ENCODE data around the gene SEMA3G.

Gene SEMA3G

DNA sequence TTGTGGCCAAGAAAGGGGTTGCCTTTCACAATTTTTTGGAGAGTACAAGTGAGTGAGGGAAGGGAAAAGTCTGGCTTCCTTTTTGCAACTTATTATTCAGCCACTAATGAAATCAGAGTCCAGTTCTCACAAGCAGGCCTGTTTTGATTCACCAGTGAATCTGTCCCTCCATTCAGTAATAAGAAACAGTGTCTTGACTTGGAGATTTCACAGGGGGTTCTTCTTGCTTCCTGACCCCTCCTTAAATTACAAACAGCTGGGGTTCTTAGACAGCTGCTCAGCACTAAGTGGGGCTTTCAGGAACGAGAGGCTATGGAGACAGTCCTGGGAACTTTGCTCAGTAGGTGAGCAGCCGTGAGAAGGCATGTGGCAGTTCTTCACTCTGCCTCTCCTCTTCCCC lies 24.5 kb downstream of the SEMA3G start:
- TF ChIP-seq POLR2AphosphoS5 (IDR thresholded peaks at IDR 0.05; ENCODE audit: low read depth, low read length) = no peak
- TF ChIP-seq TAF1 (IDR thresholded peaks at IDR 0.05; ENCODE audit: borderline replicate concordance, insufficient read depth, low read length) = no peak
- TF ChIP-seq, protein P1, sequence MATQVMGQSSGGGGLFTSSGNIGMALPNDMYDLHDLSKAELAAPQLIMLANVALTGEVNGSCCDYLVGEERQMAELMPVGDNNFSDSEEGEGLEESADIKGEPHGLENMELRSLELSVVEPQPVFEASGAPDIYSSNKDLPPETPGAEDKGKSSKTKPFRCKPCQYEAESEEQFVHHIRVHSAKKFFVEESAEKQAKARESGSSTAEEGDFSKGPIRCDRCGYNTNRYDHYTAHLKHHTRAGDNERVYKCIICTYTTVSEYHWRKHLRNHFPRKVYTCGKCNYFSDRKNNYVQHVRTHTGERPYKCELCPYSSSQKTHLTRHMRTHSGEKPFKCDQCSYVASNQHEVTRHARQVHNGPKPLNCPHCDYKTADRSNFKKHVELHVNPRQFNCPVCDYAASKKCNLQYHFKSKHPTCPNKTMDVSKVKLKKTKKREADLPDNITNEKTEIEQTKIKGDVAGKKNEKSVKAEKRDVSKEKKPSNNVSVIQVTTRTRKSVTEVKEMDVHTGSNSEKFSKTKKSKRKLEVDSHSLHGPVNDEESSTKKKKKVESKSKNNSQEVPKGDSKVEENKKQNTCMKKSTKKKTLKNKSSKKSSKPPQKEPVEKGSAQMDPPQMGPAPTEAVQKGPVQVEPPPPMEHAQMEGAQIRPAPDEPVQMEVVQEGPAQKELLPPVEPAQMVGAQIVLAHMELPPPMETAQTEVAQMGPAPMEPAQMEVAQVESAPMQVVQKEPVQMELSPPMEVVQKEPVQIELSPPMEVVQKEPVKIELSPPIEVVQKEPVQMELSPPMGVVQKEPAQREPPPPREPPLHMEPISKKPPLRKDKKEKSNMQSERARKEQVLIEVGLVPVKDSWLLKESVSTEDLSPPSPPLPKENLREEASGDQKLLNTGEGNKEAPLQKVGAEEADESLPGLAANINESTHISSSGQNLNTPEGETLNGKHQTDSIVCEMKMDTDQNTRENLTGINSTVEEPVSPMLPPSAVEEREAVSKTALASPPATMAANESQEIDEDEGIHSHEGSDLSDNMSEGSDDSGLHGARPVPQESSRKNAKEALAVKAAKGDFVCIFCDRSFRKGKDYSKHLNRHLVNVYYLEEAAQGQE (IDR thresholded peaks at IDR 0.05; ENCODE audit: insufficient read depth in 1 of 2, low read depth in 2 of 2, low read length in 2 of 2) = no peak
- TF ChIP-seq SIN3A (IDR thresholded peaks at IDR 0.05; ENCODE audit: borderline replicate concordance, insufficient read depth, low read length) = no peak
- no peak for TF ChIP-seq FOXP2 (optimal IDR thresholded peaks at IDR 0.05; ENCODE audit: borderline replicate concordance, extremely low read depth, extremely low read length, insufficient read depth)

DNA sequence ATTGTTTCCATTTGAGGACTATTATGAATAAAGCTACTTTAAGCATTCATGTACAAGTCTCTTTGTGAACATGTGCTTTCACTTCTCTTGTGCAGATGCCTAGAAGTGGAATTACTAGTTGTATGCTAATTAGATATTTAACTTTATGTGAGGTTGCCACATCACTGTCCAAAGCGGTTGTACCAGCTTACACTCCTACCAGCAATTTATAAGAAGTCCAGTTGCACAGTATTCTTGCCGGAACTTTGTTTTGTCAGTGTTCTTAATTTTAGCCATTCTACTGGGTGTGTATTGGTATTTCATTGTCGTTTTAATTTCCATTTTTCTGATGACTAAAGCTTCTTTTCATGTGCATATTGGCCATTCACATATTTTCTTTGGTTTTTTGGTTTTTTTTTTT lies 29.1 kb downstream of the SEMA3G start:
- TF ChIP-seq POLR2AphosphoS5 (IDR thresholded peaks at IDR 0.05; ENCODE audit: low read depth, low read length) (no peak), TAF1 (IDR thresholded peaks at IDR 0.05; ENCODE audit: borderline replicate concordance, insufficient read depth, low read length) (no peak), FOXP2 (optimal IDR thresholded peaks at IDR 0.05; ENCODE audit: borderline replicate concordance, extremely low read depth, extremely low read length, insufficient read depth) (no peak), SIN3A (IDR thresholded peaks at IDR 0.05; ENCODE audit: borderline replicate concordance, insufficient read depth, low read length) (no peak)
- TF ChIP-seq, protein P1 (IDR thresholded peaks at IDR 0.05; ENCODE audit: insufficient read depth in 1 of 2, low read depth in 2 of 2, low read length in 2 of 2) = no peak

DNA sequence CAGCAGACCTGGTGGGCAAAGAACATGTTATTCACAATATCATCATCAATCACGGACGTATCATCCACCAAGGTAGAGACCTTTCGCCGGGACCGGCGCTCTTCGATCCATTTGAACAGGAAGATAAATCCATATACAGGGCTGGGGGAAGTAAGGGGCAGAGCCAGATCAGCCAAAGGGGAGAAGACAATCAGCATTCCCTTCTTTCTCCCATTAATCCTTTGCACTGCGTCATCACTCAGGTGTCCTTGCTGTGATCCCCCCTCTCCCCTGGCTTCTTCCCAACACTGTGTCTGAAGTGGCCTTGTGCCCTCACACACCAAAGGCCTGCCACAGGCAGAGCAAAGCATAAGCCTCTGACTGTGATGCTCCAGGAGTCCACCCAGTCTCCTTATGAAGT lies 36.4 kb downstream of the SEMA3G start:
- no peak for TF ChIP-seq SIN3A (IDR thresholded peaks at IDR 0.05; ENCODE audit: borderline replicate concordance, insufficient read depth, low read length)
- TF ChIP-seq, protein P1 (IDR thresholded peaks at IDR 0.05; ENCODE audit: insufficient read depth in 1 of 2, low read depth in 2 of 2, low read length in 2 of 2) = no peak
- TF ChIP-seq TAF1 (IDR thresholded peaks at IDR 0.05; ENCODE audit: borderline replicate concordance, insufficient read depth, low read length) = no peak
- no peak for TF ChIP-seq POLR2AphosphoS5 (IDR thresholded peaks at IDR 0.05; ENCODE audit: low read depth, low read length)
- no peak for TF ChIP-seq FOXP2 (optimal IDR thresholded peaks at IDR 0.05; ENCODE audit: borderline replicate concordance, extremely low read depth, extremely low read length, insufficient read depth)

DNA sequence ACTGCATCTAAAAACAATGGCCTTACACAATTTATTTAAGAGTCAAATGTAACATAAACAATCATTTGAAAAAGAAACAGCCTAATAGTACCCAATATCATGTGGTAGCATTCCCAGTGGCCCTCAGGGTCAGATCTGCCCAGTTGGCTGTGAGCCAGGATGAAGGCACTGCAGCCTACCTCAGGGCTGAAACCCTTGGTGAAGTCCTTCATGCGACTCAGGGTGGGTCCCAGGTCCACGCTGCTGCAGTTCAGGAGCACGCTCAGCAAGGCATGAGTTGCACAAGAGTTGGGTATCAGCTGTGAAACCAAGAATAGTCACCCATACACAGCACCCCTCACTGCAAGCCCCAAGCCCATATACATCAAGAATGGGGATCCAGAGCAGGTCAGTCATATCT lies 37.1 kb downstream of the SEMA3G start:
- TF ChIP-seq SIN3A (IDR thresholded peaks at IDR 0.05; ENCODE audit: borderline replicate concordance, insufficient read depth, low read length) = no peak
- TF ChIP-seq FOXP2 (optimal IDR thresholded peaks at IDR 0.05; ENCODE audit: borderline replicate concordance, extremely low read depth, extremely low read length, insufficient read depth) = no peak
- TF ChIP-seq, protein P1 (IDR thresholded peaks at IDR 0.05; ENCODE audit: insufficient read depth in 1 of 2, low read depth in 2 of 2, low read length in 2 of 2) = no peak
- TF ChIP-seq TAF1 (IDR thresholded peaks at IDR 0.05; ENCODE audit: borderline replicate concordance, insufficient read depth, low read length) = no peak
- no peak for TF ChIP-seq POLR2AphosphoS5 (IDR thresholded peaks at IDR 0.05; ENCODE audit: low read depth, low read length)
